IgD-negative memory B cell (primary cell): ENCODE data around the gene TTLL10. TPM values are rescaled to one million over a fixed set of nuclear protein-coding genes. Genes with fewer than 3 reads are reported as not detected.

Experiments used
- H3K27ac Mint-ChIP-seq, 3 donors: one replicate each; pipeline ENCODE4 v1.8.0; 2020 to 2022; ENCODE audit warnings: mild to moderate bottlenecking in 3 of 3, mixed read lengths in 3 of 3, moderate library complexity in 1 of 3
- H3K27me3 Mint-ChIP-seq: one replicate; pipeline ENCODE4 v1.8.0; 2021; ENCODE audit warnings: mixed read lengths
- H3K36me3 Mint-ChIP-seq: one replicate; pipeline ENCODE4 v1.8.0; 2020; ENCODE audit warnings: mild to moderate bottlenecking, mixed read lengths
- H3K4me1 Mint-ChIP-seq, 3 donors: one replicate each; pipeline ENCODE4 v1.8.0; 2020 to 2022; ENCODE audit warnings: mixed read lengths in 3 of 3, mild to moderate bottlenecking in 1 of 3
- H3K4me3 Mint-ChIP-seq, 4 donors: one replicate each; pipeline ENCODE4 v1.8.0; 2020 to 2022; ENCODE audit warnings: mild to moderate bottlenecking in 4 of 4, mixed read lengths in 4 of 4, moderate library complexity in 3 of 4
- H3K9me3 Mint-ChIP-seq, 3 donors: one replicate each; pipeline ENCODE4 v1.8.0; 2020 to 2021; ENCODE audit warnings: mixed read lengths in 3 of 3, mild to moderate bottlenecking in 1 of 3
- polyA plus RNA-seq: library from polyadenylated mRNA; unstranded; fragments of 300-500 nt; fragmentation: Illumina TruSeq; gene quantifications from one replicate; pipeline ENCODE4 v1.2.3, GENCODE V29; 2021

Gene TTLL10
- polyA plus RNA-seq, 1 donor from 2014 or later: not detected

- Mint-ChIP-seq H3K27ac (no peak overlapping the region), H3K27me3 (peaks cover 22% of the 10 kb centered on the region), H3K4me3 (no peak overlapping the region), H3K4me1 (peaks cover 0 to 9% (median 6%) of the 10 kb centered on the region in 3 donors), H3K36me3 (peaks cover 2% of the 10 kb centered on the region), H3K9me3 (no peaks in the 10 kb centered on the region)
Observed at GRCh38 chr1:1179346-1179982, 5.8 kb downstream of the TTLL10 start.

- H3K4me3 Mint-ChIP-seq: no peak overlapping the region
- H3K36me3 Mint-ChIP-seq: peaks cover 2% of the 10 kb centered on the region
- no peaks in the 10 kb centered on the region for H3K9me3 Mint-ChIP-seq
- peaks cover 22% of the 10 kb centered on the region for H3K27me3 Mint-ChIP-seq
- H3K27ac Mint-ChIP-seq: no peak overlapping the region
- peaks cover 0 to 9% (median 6%) of the 10 kb centered on the region in 3 donors for H3K4me1 Mint-ChIP-seq
Observed at GRCh38 chr1:1179983-1180861, 6.5 kb downstream of the TTLL10 start.

GRCh38 chr1:1181129-1181937 lies 7.7 kb downstream of the TTLL10 start:
- no peaks in the 10 kb centered on the region for H3K9me3 Mint-ChIP-seq
- peaks cover 2% of the 10 kb centered on the region for H3K36me3 Mint-ChIP-seq
- peak overlapping the region in 1 of 3 donors; percentile 94 for H3K27ac Mint-ChIP-seq
- peaks cover 0 to 6% (median 5%) of the 10 kb centered on the region in 3 donors for H3K4me1 Mint-ChIP-seq
- H3K27me3 Mint-ChIP-seq: peaks cover 22% of the 10 kb centered on the region
- no peak overlapping the region for H3K4me3 Mint-ChIP-seq

GRCh38 chr1:1181938-1182410 lies 8.3 kb downstream of the TTLL10 start:
- Mint-ChIP-seq H3K36me3 (peaks cover 1% of the 10 kb centered on the region), H3K27me3 (peaks cover 16% of the 10 kb centered on the region), H3K4me1 (peaks cover 0 to 3% (median 2%) of the 10 kb centered on the region in 3 donors), H3K4me3 (no peak overlapping the region), H3K27ac (peak overlapping the region in 1 of 3 donors; percentile 94), H3K9me3 (no peaks in the 10 kb centered on the region)

GRCh38 chr1:1182491-1183220 lies 9.0 kb downstream of the TTLL10 start:
- Mint-ChIP-seq H3K27me3 (peaks cover 11% of the 10 kb centered on the region), H3K27ac (no peak overlapping the region), H3K4me3 (peak overlapping the region in 1 of 4 donors; percentile 9), H3K9me3 (no peaks in the 10 kb centered on the region), H3K36me3 (no peaks in the 10 kb centered on the region), H3K4me1 (peaks cover 0 to 2% (median 0%) of the 10 kb centered on the region in 3 donors)

- H3K27me3 Mint-ChIP-seq: peaks cover 11% of the 10 kb centered on the region
- no peaks in the 10 kb centered on the region for H3K36me3 Mint-ChIP-seq
- H3K27ac Mint-ChIP-seq: no peak overlapping the region
- H3K9me3 Mint-ChIP-seq: peaks cover 0 to 3% (median 0%) of the 10 kb centered on the region in 3 donors
- peaks cover 0 to 2% (median 0%) of the 10 kb centered on the region in 3 donors for H3K4me1 Mint-ChIP-seq
- peak overlapping the region in 1 of 4 donors; percentile 47 for H3K4me3 Mint-ChIP-seq
Observed at GRCh38 chr1:1183221-1183747, 9.6 kb downstream of the TTLL10 start.

GRCh38 chr1:1183833-1184775 lies 10.4 kb downstream of the TTLL10 start:
- Mint-ChIP-seq H3K4me1 (peaks cover 0 to 2% (median 2%) of the 10 kb centered on the region in 3 donors), H3K36me3 (no peaks in the 10 kb centered on the region), H3K9me3 (peaks cover 0 to 3% (median 0%) of the 10 kb centered on the region in 3 donors), H3K4me3 (peak overlapping the region in 1 of 4 donors; percentile 45), H3K27ac (peak overlapping the region in 1 of 3 donors; percentile 50), H3K27me3 (peaks cover 9% of the 10 kb centered on the region)

- Mint-ChIP-seq H3K36me3 (no peaks in the 10 kb centered on the region), H3K4me1 (peaks cover 0 to 8% (median 2%) of the 10 kb centered on the region in 3 donors), H3K4me3 (no peak overlapping the region), H3K27ac (no peak overlapping the region), H3K9me3 (peaks cover 0 to 3% (median 0%) of the 10 kb centered on the region in 3 donors), H3K27me3 (peaks cover 9% of the 10 kb centered on the region)
Observed at GRCh38 chr1:1185101-1185765, 11.6 kb downstream of the TTLL10 start.

GRCh38 chr1:1187938-1188337 lies 14.3 kb downstream of the TTLL10 start:
- H3K27ac Mint-ChIP-seq: no peak overlapping the region

GRCh38 chr1:1189111-1189510 lies 15.4 kb downstream of the TTLL10 start:
- H3K4me3 Mint-ChIP-seq: no peak overlapping the region
- peaks cover 1% of the 10 kb centered on the region for H3K27me3 Mint-ChIP-seq
- no peak overlapping the region for H3K27ac Mint-ChIP-seq
- peaks cover 0 to 8% (median 2%) of the 10 kb centered on the region in 3 donors for H3K4me1 Mint-ChIP-seq
- peaks cover under 1 to 4% (median 3%) of the 10 kb centered on the region in 3 donors for H3K9me3 Mint-ChIP-seq
- no peaks in the 10 kb centered on the region for H3K36me3 Mint-ChIP-seq

More at GRCh38 chr1:1187938-1188337, 14.3 kb downstream of the TTLL10 start:
- Mint-ChIP-seq H3K9me3 (peaks cover 0 to 4% (median 3%) of the 10 kb centered on the region in 3 donors), H3K4me3 (no peak overlapping the region), H3K4me1 (peaks cover 0 to 8% (median 2%) of the 10 kb centered on the region in 3 donors), H3K36me3 (no peaks in the 10 kb centered on the region), H3K27me3 (peaks cover 3% of the 10 kb centered on the region)

- H3K4me3 Mint-ChIP-seq: no peak overlapping the region
- H3K9me3 Mint-ChIP-seq: peaks cover 5 to 9% (median 8%) of the 10 kb centered on the region in 3 donors
- peaks cover 1% of the 10 kb centered on the region for H3K36me3 Mint-ChIP-seq
- H3K4me1 Mint-ChIP-seq: peaks cover 0 to 8% (median 0%) of the 10 kb centered on the region in 3 donors
- no peak overlapping the region for H3K27ac Mint-ChIP-seq
- H3K27me3 Mint-ChIP-seq: peaks cover 1% of the 10 kb centered on the region
Observed at GRCh38 chr1:1191734-1192133, 18.1 kb downstream of the TTLL10 start.

- H3K4me1 Mint-ChIP-seq: no peaks in the 10 kb centered on the region
Observed at GRCh38 chr1:1194723-1195122, 21.0 kb downstream of the TTLL10 start.

More at GRCh38 chr1:1194723-1195122, 21.0 kb downstream of the TTLL10 start:
- H3K36me3 Mint-ChIP-seq: peaks cover 1% of the 10 kb centered on the region
- H3K4me3 Mint-ChIP-seq: no peak overlapping the region
- peaks cover 2 to 9% (median 8%) of the 10 kb centered on the region in 3 donors for H3K9me3 Mint-ChIP-seq
- peak overlapping the region in 1 of 3 donors; percentile 32 for H3K27ac Mint-ChIP-seq
- peaks cover 1% of the 10 kb centered on the region for H3K27me3 Mint-ChIP-seq
